Kidney (tissue), 14 donors: ENCODE measurements around the gene LSM3. TPM values are rescaled to one million over a fixed set of nuclear protein-coding genes. Genes with fewer than 3 reads are reported as not detected.

Source experiments
- DNase-seq, 5 donors: peaks; one replicate each; pipeline ENCODE4 v3.0.0-alpha.2; 2013 to 2020
- FAIRE-seq: peaks from 2 replicates; lab custom pipeline; 2012; peaks lifted over from hg19 to GRCh38; lab: Jason Lieb, UNC
- H3K27ac ChIP-seq, 2 donors: one replicate each; pipeline ENCODE4 v1.7.0; 2013; ENCODE audit warnings: low read depth in 2 of 2, low read length in 2 of 2, inconsistent platforms in 1 of 2
- H3K27me3 ChIP-seq: one replicate; pipeline ENCODE4 v1.7.1; 2013; ENCODE audit warnings: low read length, inconsistent platforms; ENCODE audit not compliant: control insufficient read depth, insufficient read depth
- H3K36me3 ChIP-seq, 3 donors: one replicate each; pipeline versions ENCODE4 v1.7.0 to v1.7.1; 2013; ENCODE audit warnings: low read length in 3 of 3, control low read depth in 1 of 3, inconsistent platforms in 1 of 3; ENCODE audit not compliant: insufficient read depth in 3 of 3, control insufficient read depth in 2 of 3
- H3K4me1 ChIP-seq, 3 donors: one replicate each; pipeline versions ENCODE4 v1.7.0 to v1.7.1; 2013; ENCODE audit warnings: low read length in 3 of 3, inconsistent platforms in 1 of 3, low read depth in 1 of 3; ENCODE audit not compliant: control insufficient read depth in 2 of 3, insufficient read depth in 2 of 3
- H3K4me3 ChIP-seq, 3 donors: one replicate each; pipeline versions ENCODE4 v1.7.0 to v1.8.1; 2013; ENCODE audit warnings: low read length in 3 of 3, control low read depth in 1 of 3, inconsistent platforms in 1 of 3
- H3K9ac ChIP-seq, 3 donors: one replicate each; pipeline versions ENCODE4 v1.7.0 to v1.7.1; 2013; ENCODE audit warnings: low read length in 3 of 3, control low read depth in 1 of 3, inconsistent platforms in 1 of 3
- H3K9me3 ChIP-seq, 3 donors: one replicate each; pipeline versions ENCODE4 v1.7.0 to v1.7.1; 2013; ENCODE audit warnings: low read length in 3 of 3, control low read depth in 1 of 3, inconsistent platforms in 1 of 3; ENCODE audit not compliant: control insufficient read depth in 2 of 3, insufficient read depth in 1 of 3
- intact Hi-C: fragments of 100-400 bp; cut with DNase I; formaldehyde crosslinking; loops from one replicate; pipeline ENCODE4 v1.11.1; 2022
- polyA plus RNA-seq: library from polyadenylated mRNA; stranded (reverse); fragments of 350-450 nt; fragmentation: Illumina TruSeq; extraction: RNeasy Lipid Tissue Mini Kit (QIAGEN cat#74804); gene quantifications from one replicate; pipeline ENCODE4 v1.2.3, GENCODE V29; 2014; ENCODE audit warnings: low read depth, low replicate concordance; ENCODE audit not compliant: insufficient read depth
- total RNA-seq: library from RNA; stranded (reverse); fragmentation: NEBNext Ultra II Directional; extraction: Animal tissue kit (Norgen Biotek cat#: 25700); gene quantifications from one replicate; pipeline ENCODE4 v1.2.1, GENCODE V29; 2021
- TF ChIP-seq, protein P1 (sequence below): IDR thresholded peaks from 3 replicates; pipeline ENCODE4 v1.5.1; 2012; ENCODE audit warnings: mild to moderate bottlenecking, moderate library complexity, borderline replicate concordance; ENCODE audit not compliant: insufficient read depth; ENCODE audit errors: extremely low read depth
- donor health status: control.
- donor health status: control.
- donor health status: control.
- donor health status: control.
- donor health status: control.
- donor health status: DM: yes; HTN: yes; CAD: no.
- donor health status: Normal renal cell carcinoma (clear cell type).

LSM3 gene
- total and polyA plus RNA-seq, 2 donors from 2014 or later = 11.9 to 30.2 TPM

DNA sequence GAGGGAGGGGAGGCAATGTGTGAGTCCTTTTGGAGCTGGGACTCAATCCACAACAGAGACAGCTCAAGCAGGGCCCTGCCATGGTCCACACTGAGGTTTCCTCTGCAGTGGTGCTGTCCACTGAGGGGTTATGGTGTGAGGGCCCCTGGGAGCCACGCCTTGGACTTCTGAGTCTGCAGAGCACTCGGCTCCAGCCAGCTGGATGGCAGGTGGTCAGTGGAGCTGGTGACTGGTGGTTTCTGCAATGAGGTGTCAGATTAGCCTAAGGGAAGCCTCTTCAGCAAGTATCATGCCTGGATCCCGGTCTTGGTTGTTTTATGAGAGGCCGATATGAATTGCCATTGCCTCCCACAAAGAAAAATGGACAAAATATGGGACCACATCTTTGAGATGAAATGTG lies 21.7 kb downstream of the LSM3 start:
- no peak for FAIRE-seq
- intact Hi-C loops = loop anchor here (5.0 kb wide), 1 partner anchor 267 kb away; no protein-coding TSS in a partner anchor

DNA sequence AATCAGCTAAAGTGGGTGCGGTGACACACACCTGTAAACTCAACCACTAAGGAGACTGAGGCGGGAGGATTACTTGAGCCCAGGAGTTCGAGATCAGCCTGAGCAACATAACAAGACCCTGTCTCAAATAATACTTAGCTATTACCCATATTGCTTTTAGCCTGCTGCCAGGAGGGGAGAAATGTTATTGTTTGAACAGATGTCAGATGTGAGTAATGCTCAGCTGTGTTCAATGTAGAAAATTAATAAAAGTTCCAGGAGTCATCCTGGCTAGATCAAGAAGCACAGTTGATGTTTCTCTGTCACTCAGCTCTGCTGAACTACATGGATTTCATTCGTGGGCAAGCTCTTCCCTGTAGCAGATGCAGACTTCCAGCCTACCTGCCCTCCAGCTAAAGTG lies 22.2 kb downstream of the LSM3 start:
- TF ChIP-seq, protein P1, sequence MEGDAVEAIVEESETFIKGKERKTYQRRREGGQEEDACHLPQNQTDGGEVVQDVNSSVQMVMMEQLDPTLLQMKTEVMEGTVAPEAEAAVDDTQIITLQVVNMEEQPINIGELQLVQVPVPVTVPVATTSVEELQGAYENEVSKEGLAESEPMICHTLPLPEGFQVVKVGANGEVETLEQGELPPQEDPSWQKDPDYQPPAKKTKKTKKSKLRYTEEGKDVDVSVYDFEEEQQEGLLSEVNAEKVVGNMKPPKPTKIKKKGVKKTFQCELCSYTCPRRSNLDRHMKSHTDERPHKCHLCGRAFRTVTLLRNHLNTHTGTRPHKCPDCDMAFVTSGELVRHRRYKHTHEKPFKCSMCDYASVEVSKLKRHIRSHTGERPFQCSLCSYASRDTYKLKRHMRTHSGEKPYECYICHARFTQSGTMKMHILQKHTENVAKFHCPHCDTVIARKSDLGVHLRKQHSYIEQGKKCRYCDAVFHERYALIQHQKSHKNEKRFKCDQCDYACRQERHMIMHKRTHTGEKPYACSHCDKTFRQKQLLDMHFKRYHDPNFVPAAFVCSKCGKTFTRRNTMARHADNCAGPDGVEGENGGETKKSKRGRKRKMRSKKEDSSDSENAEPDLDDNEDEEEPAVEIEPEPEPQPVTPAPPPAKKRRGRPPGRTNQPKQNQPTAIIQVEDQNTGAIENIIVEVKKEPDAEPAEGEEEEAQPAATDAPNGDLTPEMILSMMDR = no peak
- H3K4me1 ChIP-seq = peaks cover 6 to 72% (median 35%) of the 10 kb centered on the region in 3 donors
- H3K9ac ChIP-seq = peak overlapping the region in 1 of 3 donors; percentile 59
- no peaks in the 10 kb centered on the region for H3K27me3 ChIP-seq
- H3K27ac ChIP-seq = peak overlapping the region; percentile 83 to 88
- no peaks in the 10 kb centered on the region for H3K36me3 ChIP-seq
- no peak overlapping the region for H3K4me3 ChIP-seq
- no peaks in the 10 kb centered on the region for H3K9me3 ChIP-seq
- no peak for DNase-seq
- intact Hi-C loops = loop anchor here (5.0 kb wide), 1 partner anchor 266 kb away; no protein-coding TSS in a partner anchor
- no peak for FAIRE-seq

More for the DNA sequence above, 21.7 kb downstream of the LSM3 start:
- H3K9me3 ChIP-seq = no peaks in the 10 kb centered on the region
- H3K36me3 ChIP-seq = no peaks in the 10 kb centered on the region
- H3K27me3 ChIP-seq = no peaks in the 10 kb centered on the region
- peak overlapping the region in 1 of 3 donors; percentile 6 for H3K9ac ChIP-seq
- H3K4me1 ChIP-seq = peaks cover 6 to 72% (median 35%) of the 10 kb centered on the region in 3 donors
- no peak overlapping the region for H3K4me3 ChIP-seq
- DNase-seq = no peak
- peak overlapping the region; percentile 83 to 88 for H3K27ac ChIP-seq
- TF ChIP-seq, protein P1 = no peak

DNA sequence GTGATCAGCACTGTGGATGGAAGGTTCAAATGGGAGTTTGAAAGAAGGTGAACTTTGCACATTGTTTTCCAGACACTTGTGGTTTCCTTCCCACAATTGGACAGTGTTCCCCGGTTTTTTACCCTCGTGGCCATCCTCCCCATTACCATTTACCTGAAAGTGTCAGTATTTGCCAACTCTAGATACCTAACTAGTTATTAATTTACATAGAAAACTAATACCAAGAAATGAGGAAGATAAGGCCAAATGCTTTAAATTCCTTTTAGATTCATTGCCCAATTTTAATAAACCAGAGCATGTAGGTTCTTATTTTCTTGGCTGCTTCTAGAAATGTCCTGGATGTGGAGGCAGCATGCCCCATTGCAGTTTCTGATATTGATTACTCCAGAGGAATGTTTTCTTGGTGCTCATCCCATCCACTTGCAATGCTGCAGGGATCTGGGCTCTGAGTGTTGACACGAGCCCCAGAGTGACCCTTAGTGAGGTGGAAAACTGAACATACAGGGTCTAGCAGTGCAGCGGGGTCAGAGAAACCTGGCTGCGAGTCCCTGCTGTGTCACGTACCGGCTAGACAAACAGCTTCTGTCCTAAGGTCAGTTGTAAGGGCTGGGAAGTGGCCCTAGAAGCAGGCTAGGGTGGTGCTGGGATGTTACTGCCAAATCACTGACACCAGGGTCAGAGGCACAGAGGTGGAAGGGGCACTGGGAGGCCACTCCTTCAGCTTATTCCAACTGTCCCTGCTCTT lies 23.5 kb downstream of the LSM3 start:
- Histone ChIP-seq H3K36me3 (no peaks in the 10 kb centered on the region), H3K9me3 (no peaks in the 10 kb centered on the region), H3K4me3 (peak overlapping the region in 1 of 3 donors; percentile 10), H3K9ac (peak overlapping the region in 1 of 3 donors; percentile 43), H3K27ac (peak overlapping the region; percentile 83 to 93), H3K27me3 (no peaks in the 10 kb centered on the region), H3K4me1 (peaks cover 6 to 64% (median 35%) of the 10 kb centered on the region in 3 donors)
- peak in 1 of 5 donors; percentile 22 for DNase-seq
- TF ChIP-seq, protein P1 = no peak
- intact Hi-C loops = loop anchor here (5.0 kb wide), 1 partner anchor 265 kb away; no protein-coding TSS in a partner anchor
- no peak for FAIRE-seq
